GM12873 (cell line): ENCODE results near the gene NCAM2.

Source experiments
- TF ChIP-seq, protein P1 (sequence below): IDR thresholded peaks from 2 replicates; pipeline ENCODE4 v1.5.1; 2012; ENCODE audit warnings: low read depth, mild to moderate bottlenecking, moderate library complexity, low read length, control low read depth; ENCODE audit not compliant: insufficient read depth; ENCODE audit errors: missing control alignments

NCAM2 gene

DNA sequence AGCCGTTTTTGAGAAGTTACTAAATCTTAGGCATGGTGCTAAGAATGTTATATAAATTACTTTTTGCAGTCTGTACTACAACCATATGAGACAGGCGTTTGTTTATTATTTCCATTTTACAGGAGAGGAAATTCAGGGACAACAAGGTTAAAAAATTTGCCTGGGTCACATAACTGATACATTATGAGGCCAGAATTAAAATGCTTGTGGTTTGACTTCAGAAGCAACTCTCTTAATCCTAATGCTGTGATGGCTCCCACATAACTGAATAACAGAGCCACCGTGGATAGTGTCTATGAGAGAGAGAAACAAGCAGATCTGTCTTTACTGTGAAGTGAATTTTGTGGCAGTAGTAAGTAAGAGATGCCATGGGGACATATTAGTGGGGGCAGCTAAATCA, 184.9 kb downstream of the NCAM2 start:
- TF ChIP-seq, protein P1, sequence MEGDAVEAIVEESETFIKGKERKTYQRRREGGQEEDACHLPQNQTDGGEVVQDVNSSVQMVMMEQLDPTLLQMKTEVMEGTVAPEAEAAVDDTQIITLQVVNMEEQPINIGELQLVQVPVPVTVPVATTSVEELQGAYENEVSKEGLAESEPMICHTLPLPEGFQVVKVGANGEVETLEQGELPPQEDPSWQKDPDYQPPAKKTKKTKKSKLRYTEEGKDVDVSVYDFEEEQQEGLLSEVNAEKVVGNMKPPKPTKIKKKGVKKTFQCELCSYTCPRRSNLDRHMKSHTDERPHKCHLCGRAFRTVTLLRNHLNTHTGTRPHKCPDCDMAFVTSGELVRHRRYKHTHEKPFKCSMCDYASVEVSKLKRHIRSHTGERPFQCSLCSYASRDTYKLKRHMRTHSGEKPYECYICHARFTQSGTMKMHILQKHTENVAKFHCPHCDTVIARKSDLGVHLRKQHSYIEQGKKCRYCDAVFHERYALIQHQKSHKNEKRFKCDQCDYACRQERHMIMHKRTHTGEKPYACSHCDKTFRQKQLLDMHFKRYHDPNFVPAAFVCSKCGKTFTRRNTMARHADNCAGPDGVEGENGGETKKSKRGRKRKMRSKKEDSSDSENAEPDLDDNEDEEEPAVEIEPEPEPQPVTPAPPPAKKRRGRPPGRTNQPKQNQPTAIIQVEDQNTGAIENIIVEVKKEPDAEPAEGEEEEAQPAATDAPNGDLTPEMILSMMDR: no peak

GRCh38 chr21:21184771-21185528, 186.7 kb downstream of the NCAM2 start:
- TF ChIP-seq, protein P1: no peak

- TF ChIP-seq, protein P1: no peak
Measured at GRCh38 chr21:21187579-21187978, 189.4 kb downstream of the NCAM2 start.

DNA sequence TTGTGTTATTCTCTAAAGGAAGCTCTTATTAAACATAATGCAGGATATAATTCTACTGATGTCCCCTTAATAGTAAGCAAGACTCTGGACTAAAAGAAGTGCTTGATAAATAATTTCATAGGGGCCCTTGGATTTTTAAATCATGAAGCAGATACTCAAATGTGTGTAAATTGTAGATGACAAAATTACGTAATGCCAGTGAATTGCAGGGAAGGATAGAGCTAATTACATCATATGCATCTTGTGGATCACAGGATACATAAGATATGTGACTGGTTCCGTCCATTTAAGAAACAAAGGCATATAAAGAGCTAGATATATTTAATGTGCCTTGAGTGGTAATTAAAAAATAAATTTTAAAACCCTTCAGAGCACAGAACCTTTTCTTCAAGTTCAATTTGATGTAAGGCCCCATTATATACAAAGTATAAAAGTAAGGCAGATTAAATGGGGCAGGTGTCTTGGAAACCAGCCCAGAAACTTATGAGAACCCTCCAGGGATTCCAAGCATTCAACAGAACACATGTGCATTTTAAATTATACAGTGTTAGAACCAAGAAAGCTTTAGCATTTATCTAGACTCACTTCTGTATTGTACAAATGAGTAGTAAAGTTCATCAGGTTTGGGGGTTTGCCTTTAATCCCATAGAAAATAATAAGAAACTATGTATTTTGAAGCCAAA, 190.4 kb downstream of the NCAM2 start:
- TF ChIP-seq, protein P1: no peak

DNA sequence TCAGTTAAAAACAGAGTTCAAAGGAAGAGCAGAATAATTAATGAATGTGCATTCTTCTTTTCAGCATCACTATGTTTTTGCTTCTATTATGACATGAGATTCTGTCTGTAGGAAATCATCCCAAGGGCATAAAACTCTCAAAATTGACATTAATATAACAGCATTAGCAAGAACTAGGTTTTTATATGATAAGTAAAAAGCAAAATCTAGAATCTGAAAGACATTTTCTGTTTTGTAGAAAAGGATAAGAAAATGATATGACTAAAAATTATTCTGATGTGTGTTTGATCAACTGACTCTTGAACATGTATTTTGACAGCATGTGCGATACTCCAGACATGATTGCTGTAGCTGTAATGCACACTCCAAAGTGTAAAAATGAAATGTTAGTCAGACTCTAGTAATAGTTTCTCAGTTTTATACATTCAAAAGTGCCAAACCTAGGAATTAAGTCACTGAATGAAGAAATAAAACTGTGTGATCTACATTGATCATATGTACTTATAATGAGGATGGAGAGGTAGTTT, 197.3 kb downstream of the NCAM2 start:
- TF ChIP-seq, protein P1: no peak

- TF ChIP-seq, protein P1: no peak
Measured at GRCh38 chr21:21196087-21196486, 197.9 kb downstream of the NCAM2 start.

DNA sequence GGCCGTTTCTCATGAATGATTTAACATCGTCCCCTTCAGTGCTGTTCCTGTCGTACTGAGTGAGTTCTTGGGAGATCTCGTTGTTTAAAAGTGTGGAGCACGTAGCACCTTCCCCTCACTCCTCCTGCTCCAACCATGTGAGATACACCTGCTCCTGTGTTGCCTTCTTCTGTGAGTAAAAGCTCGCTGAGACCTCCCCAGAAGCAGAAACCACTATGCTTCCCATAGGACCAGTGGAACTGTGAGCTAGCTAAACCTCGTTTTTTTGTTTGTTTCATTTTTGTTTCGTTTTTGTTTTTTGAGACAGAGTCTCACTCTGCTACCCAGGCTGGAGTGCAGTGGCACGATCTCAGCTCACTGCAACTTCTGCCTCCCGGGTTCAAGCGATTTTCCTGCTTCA, 198.6 kb downstream of the NCAM2 start:
- TF ChIP-seq, protein P1: no peak
